ENCODE results near the gene KRT39. TPM values are rescaled to one million over a fixed set of nuclear protein-coding genes. Genes with fewer than 3 reads are reported as not detected.

The KRT39 gene
- total and polyA plus RNA-seq, 2 donors (not counting 3 experiments of a cell fraction or from before 2014, with no cell fraction given): not detected

DNA sequence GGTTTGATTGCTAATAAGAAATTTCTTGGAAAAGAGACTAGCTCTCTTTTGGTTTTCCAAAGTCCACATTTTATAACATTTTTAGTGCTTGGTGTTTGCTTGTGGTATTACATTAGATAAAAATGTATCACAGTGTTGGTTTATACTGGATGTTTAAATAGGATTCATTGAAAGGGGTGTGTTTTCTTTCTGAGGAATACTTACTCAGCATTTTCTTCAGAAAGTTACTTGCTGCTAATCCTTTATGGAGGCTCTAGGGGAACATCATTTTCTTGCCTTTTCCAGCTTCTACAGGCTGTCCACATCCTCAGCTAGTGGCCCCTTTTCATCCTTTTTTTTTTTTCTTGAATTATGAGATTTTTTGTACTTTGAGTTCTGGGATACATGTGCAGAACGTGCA, 834 bp upstream of the KRT39 start:
- no peaks in the 10 kb centered on the region for H3K79me2 ChIP-seq (ENCODE audit: control insufficient read depth, insufficient read depth, low read length)
- no peak overlapping the region for H3K4me3 ChIP-seq (replicated peaks in 1 of 3; ENCODE audit: insufficient read depth in 1 of 3, low read depth in 1 of 3, low read length in 3 of 3)
- POLR2A ChIA-PET: no interaction called here
- intact Hi-C loops (cut with micrococcal nuclease) (no loop called here), dilution Hi-C loops (cut with MboI; ENCODE audit: extremely low pct_ligation_motif_present, low sequenced_read_pairs) (no loop called here)
- H4K20me1 ChIP-seq (replicated peaks; ENCODE audit: control insufficient read depth, extremely low read depth, insufficient read depth, low read length): no peaks in the 10 kb centered on the region
- CTCF ChIA-PET: no interaction called here
- TF ChIP-seq MYC (IDR thresholded peaks at IDR 0.05; ENCODE audit: low read depth, low read length) (no peak), EZH2 (IDR thresholded peaks at IDR 0.05; ENCODE audit: borderline replicate concordance, low read depth, low read length, severe bottlenecking) (no peak), POLR2A (IDR thresholded peaks at IDR 0.05; ENCODE audit: low read depth, low read length) (no peak), JUN (IDR thresholded peaks at IDR 0.05; ENCODE audit: borderline replicate concordance, insufficient read depth, insufficient read length, low read depth) (no peak), GATA2 (IDR thresholded peaks at IDR 0.05; ENCODE audit: insufficient read depth, insufficient read length, low read depth, low read length) (no peak), FOS (IDR thresholded peaks at IDR 0.05; ENCODE audit: borderline replicate concordance, insufficient read depth, low read length) (no peak)
- TF ChIP-seq, protein P1, sequence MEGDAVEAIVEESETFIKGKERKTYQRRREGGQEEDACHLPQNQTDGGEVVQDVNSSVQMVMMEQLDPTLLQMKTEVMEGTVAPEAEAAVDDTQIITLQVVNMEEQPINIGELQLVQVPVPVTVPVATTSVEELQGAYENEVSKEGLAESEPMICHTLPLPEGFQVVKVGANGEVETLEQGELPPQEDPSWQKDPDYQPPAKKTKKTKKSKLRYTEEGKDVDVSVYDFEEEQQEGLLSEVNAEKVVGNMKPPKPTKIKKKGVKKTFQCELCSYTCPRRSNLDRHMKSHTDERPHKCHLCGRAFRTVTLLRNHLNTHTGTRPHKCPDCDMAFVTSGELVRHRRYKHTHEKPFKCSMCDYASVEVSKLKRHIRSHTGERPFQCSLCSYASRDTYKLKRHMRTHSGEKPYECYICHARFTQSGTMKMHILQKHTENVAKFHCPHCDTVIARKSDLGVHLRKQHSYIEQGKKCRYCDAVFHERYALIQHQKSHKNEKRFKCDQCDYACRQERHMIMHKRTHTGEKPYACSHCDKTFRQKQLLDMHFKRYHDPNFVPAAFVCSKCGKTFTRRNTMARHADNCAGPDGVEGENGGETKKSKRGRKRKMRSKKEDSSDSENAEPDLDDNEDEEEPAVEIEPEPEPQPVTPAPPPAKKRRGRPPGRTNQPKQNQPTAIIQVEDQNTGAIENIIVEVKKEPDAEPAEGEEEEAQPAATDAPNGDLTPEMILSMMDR (IDR thresholded peaks at IDR 0.05; ENCODE audit: extremely low read depth in 1 of 2, insufficient read depth in 1 of 2, low read depth in 1 of 2, low read length in 2 of 2): no peak
- TF ChIP-seq, protein P2, sequence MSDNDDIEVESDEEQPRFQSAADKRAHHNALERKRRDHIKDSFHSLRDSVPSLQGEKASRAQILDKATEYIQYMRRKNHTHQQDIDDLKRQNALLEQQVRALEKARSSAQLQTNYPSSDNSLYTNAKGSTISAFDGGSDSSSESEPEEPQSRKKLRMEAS (IDR thresholded peaks at IDR 0.05; ENCODE audit: insufficient read depth, insufficient read length): no peak
- H3K4me2 ChIP-seq (ENCODE audit: insufficient read depth, low read length): no peak overlapping the region
- H3K27ac ChIP-seq (ENCODE audit: insufficient read depth, low read depth, low read length): no peak overlapping the region
- DNase-seq (ENCODE audit: low read depth, low spot score) (no peak), FAIRE-seq (no peak)
- H3K27me3 ChIP-seq (ENCODE audit: control insufficient read depth in 2 of 2, insufficient read depth in 2 of 2, low read length in 2 of 2): no peaks in the 10 kb centered on the region
- no peaks in the 10 kb centered on the region for H3K9me1 ChIP-seq (replicated peaks; ENCODE audit: control insufficient read depth, extremely low read depth, insufficient read depth, low read length)
- H3K9ac ChIP-seq (replicated peaks; ENCODE audit: extremely low read depth, insufficient read depth, low read length): no peak overlapping the region
- no TSS peak for BruUV-seq (replicated peaks)
- H3K9me3 ChIP-seq (replicated peaks; ENCODE audit: control insufficient read depth, insufficient read depth, low read length): no peaks in the 10 kb centered on the region
- no peaks in the 10 kb centered on the region for H3K4me1 ChIP-seq (ENCODE audit: control insufficient read depth, extremely low read depth, insufficient read depth, low read length)
- no peaks in the 10 kb centered on the region for H3K36me3 ChIP-seq (ENCODE audit: control insufficient read depth in 2 of 2, extremely low read depth in 1 of 2, insufficient read depth in 2 of 2, low read length in 2 of 2)
- no peak overlapping the region for H2AFZ ChIP-seq (ENCODE audit: low read depth, low read length)

All from endothelial cell of umbilical vein (primary cell).